A549 (cell line): ENCODE results near the gene ERICH2. TPM values are rescaled to one million over a fixed set of nuclear protein-coding genes. Genes with fewer than 3 reads are reported as not detected.

Experiments used
- ATAC-seq, 2 experiments: fragments of 200-7000 bp in 1 of 2; fragments of >200 bp in 1 of 2; cut with Nextera tagmentation in 1 of 2; cut with Tn5 transposase in 1 of 2; 3 replicates each; pipeline versions ENCODE4 v1.8.0 to v1.9.1; 2018 to 2020; ENCODE audit warnings: mild to moderate bottlenecking in 1 of 2, moderate library complexity in 1 of 2
- CTCF ChIA-PET: fragments of 300-600 bp; sonication (Branson Sonifier 250); formaldehyde crosslinking; extraction: SDS; loops from one replicate; lab custom pipeline; 2021; ENCODE audit warnings: antibody characterized with exemption, inconsistent platforms; lab: Yijun Ruan, JAX
- POLR2A ChIA-PET: fragments of 350-600 bp; formaldehyde crosslinking; extraction: SDS; loops from one replicate; lab custom pipeline; 2021; ENCODE audit warnings: antibody characterized with exemption, inconsistent platforms; lab: Yijun Ruan, JAX
- DNase-seq, 2 experiments: peaks; one replicate each; pipeline versions ENCODE4 v3.0.0 to v3.0.0-alpha.2; 2011 to 2016; ENCODE audit warnings: low read depth in 1 of 2, low spot score in 1 of 2
- FAIRE-seq: peaks from 2 replicates; lab custom pipeline; 2011; peaks lifted over from hg19 to GRCh38; lab: Jason Lieb, UNC
- H3K27ac ChIP-seq, 2 experiments: fragments of >200 bp; sonication (Bioruptor Twin); formaldehyde crosslinking; 3 replicates each; pipeline ENCODE4 v1.5.1; 2016 to 2017
- H3K4me1 ChIP-seq: fragments of >200 bp; sonication (Bioruptor Twin); formaldehyde crosslinking; 3 replicates; pipeline ENCODE4 v1.6.1; 2016
- H3K4me2 ChIP-seq: fragments of >200 bp; sonication (Bioruptor Twin); formaldehyde crosslinking; 3 replicates; pipeline ENCODE4 v1.6.1; 2016
- H3K4me3 ChIP-seq: fragments of >200 bp; sonication (Bioruptor Twin); formaldehyde crosslinking; 3 replicates; pipeline ENCODE4 v1.5.1; 2016
- H3K9me3 ChIP-seq: fragments of >200 bp; sonication (Bioruptor Twin); formaldehyde crosslinking; 3 replicates; pipeline ENCODE4 v1.6.1; 2016
- BCL3 ChIP-seq: fragments of >200 bp; sonication (Bioruptor Twin); formaldehyde crosslinking; IDR thresholded peaks from 3 replicates; pipeline ENCODE4 v1.6.1; 2016
- CBX8 ChIP-seq: fragments of 200-600 bp; sonication (generic); IDR thresholded peaks from 2 replicates; pipeline ENCODE4 v1.6.1; 2016
- CHD2 ChIP-seq: fragments of 150-350 bp; IDR thresholded peaks from 2 replicates; pipeline ENCODE4 v1.6.1; 2014; ENCODE audit warnings: low read length; ENCODE audit not compliant: partially characterized antibody
- CTCF ChIP-seq: fragments of >200 bp; sonication (Bioruptor Twin); formaldehyde crosslinking; IDR thresholded peaks from 3 replicates; pipeline ENCODE4 v1.5.1; 2016
- EHMT2 ChIP-seq: fragments of 200-600 bp; sonication (generic); IDR thresholded peaks from 2 replicates; pipeline ENCODE4 v1.6.1; 2016; ENCODE audit warnings: antibody characterized with exemption, low read depth, mild to moderate bottlenecking, moderate library complexity
- EP300 ChIP-seq, 2 experiments: fragments of >200 bp; sonication (Bioruptor Twin); formaldehyde crosslinking; IDR thresholded peaks; 2 replicates in 1 of 2; 3 replicates in 1 of 2; pipeline ENCODE4 v1.6.1; 2016 to 2017
- FOSB ChIP-seq: fragments of 250-450 bp; sonication (Bioruptor Pico); IDR thresholded peaks from 2 replicates; pipeline ENCODE4 v1.5.0; 2020; ENCODE audit warnings: mild to moderate bottlenecking, moderate library complexity
- FOSL2 ChIP-seq, 2 experiments: fragments of 450-650 bp in 1 of 2; fragments of >200 bp in 1 of 2; sonication (Bioruptor Twin) in 1 of 2; formaldehyde crosslinking; IDR thresholded peaks; 2 replicates each; pipeline versions ENCODE4 v1.5.0 to v1.6.1; 2016 to 2020; ENCODE audit warnings: mild to moderate bottlenecking in 1 of 2, moderate library complexity in 1 of 2
- FOXS1 ChIP-seq: fragments of 250-450 bp; sonication (Bioruptor Pico); IDR thresholded peaks from 2 replicates; pipeline ENCODE4 v1.5.0; 2020; ENCODE audit warnings: mild to moderate bottlenecking, moderate library complexity
- GATA3 ChIP-seq: IDR thresholded peaks from 2 replicates; pipeline ENCODE4 v1.6.1; 2012; ENCODE audit warnings: borderline replicate concordance
- HDAC2 ChIP-seq: fragments of 200-600 bp; sonication (generic); IDR thresholded peaks from 2 replicates; pipeline ENCODE4 v1.6.1; 2016
- JUN ChIP-seq, 2 experiments: fragments of >200 bp; sonication (Bioruptor Twin); formaldehyde crosslinking; IDR thresholded peaks; 2 replicates in 1 of 2; 3 replicates in 1 of 2; pipeline ENCODE4 v1.6.1; 2016 to 2017
- JUNB ChIP-seq: fragments of >200 bp; sonication (Bioruptor Twin); formaldehyde crosslinking; IDR thresholded peaks from 2 replicates; pipeline ENCODE4 v1.6.1; 2016
- MAFK ChIP-seq: fragments of 450-650 bp; IDR thresholded peaks from 2 replicates; pipeline ENCODE4 v1.6.1; 2014; ENCODE audit not compliant: partially characterized antibody
- MYC ChIP-seq: IDR thresholded peaks from 2 replicates; pipeline ENCODE4 v1.6.1; 2012; ENCODE audit warnings: mild to moderate bottlenecking, inconsistent platforms, low read length, improper control_type of control experiment, borderline replicate concordance
- NFE2L2 ChIP-seq: fragments of 150-350 bp; conservative IDR thresholded peaks from 2 replicates; pipeline ENCODE4 v1.6.1; 2014; ENCODE audit warnings: low read length
- RAD21 ChIP-seq, 2 experiments: fragments of >200 bp in 1 of 2; sonication (Bioruptor Twin) in 1 of 2; formaldehyde crosslinking in 1 of 2; IDR thresholded peaks in 1 of 2; conservative IDR thresholded peaks in 1 of 2; 2 replicates in 1 of 2; 3 replicates in 1 of 2; pipeline ENCODE4 v1.6.1; 2012 to 2018; ENCODE audit warnings: inconsistent platforms in 1 of 2
- RARB ChIP-seq: fragments of 250-450 bp; sonication (Bioruptor Pico); IDR thresholded peaks from 2 replicates; pipeline ENCODE4 v1.8.0; 2021; ENCODE audit warnings: mild to moderate bottlenecking, moderate library complexity
- SMC3 ChIP-seq: fragments of >200 bp; sonication (Bioruptor Twin); formaldehyde crosslinking; IDR thresholded peaks from 3 replicates; pipeline ENCODE4 v1.6.1; 2018; ENCODE audit warnings: inconsistent platforms
- ZNF302 ChIP-seq: fragments of 250-450 bp; sonication (Bioruptor Pico); IDR thresholded peaks from 2 replicates; pipeline ENCODE4 v1.9.0; 2021; ENCODE audit warnings: inconsistent platforms, mild to moderate bottlenecking, moderate library complexity
- ZSCAN20 ChIP-seq: fragments of 250-450 bp; sonication (Bioruptor Pico); IDR thresholded peaks from 2 replicates; pipeline ENCODE4 v1.8.0; 2022; ENCODE audit warnings: mild to moderate bottlenecking, moderate library complexity
- WGBS: methylation state at CpG from one replicate; pipeline ENCODE4 v1.1.6; 2017; ENCODE audit errors: missing lambda C conversion rate; 5-methylcytosine and 5-hydroxymethylcytosine counted together
- polyA plus RNA-seq, 4 experiments: library from polyadenylated mRNA; depleted of rRNA in 3 of 4; stranded (reverse); fragments of >200 nt; fragmentation: RNase III in 1 of 4; extraction: RNeasy Plus Mini Kit Qiagen cat#74134 plus additional on column Dnase treatment in 1 of 4; gene quantifications; 2 replicates in 3 of 4; 3 replicates in 1 of 4; pipeline ENCODE4 v1.2.3, GENCODE V29; 2011 to 2017
- TF ChIP-seq, protein P1 (sequence below): fragments of 150-350 bp; IDR thresholded peaks from 2 replicates; pipeline ENCODE4 v1.6.1; 2014; ENCODE audit warnings: low read depth, mild to moderate bottlenecking, low read length
- TF ChIP-seq, protein P2 (sequence below): fragments of >200 bp; sonication (Bioruptor Twin); formaldehyde crosslinking; IDR thresholded peaks from 2 replicates; pipeline ENCODE4 v1.6.1; 2016

ERICH2 gene
- polyA plus RNA-seq, 2 of the 4 experiments (the other 2 are of a cell fraction): not detected

DNA sequence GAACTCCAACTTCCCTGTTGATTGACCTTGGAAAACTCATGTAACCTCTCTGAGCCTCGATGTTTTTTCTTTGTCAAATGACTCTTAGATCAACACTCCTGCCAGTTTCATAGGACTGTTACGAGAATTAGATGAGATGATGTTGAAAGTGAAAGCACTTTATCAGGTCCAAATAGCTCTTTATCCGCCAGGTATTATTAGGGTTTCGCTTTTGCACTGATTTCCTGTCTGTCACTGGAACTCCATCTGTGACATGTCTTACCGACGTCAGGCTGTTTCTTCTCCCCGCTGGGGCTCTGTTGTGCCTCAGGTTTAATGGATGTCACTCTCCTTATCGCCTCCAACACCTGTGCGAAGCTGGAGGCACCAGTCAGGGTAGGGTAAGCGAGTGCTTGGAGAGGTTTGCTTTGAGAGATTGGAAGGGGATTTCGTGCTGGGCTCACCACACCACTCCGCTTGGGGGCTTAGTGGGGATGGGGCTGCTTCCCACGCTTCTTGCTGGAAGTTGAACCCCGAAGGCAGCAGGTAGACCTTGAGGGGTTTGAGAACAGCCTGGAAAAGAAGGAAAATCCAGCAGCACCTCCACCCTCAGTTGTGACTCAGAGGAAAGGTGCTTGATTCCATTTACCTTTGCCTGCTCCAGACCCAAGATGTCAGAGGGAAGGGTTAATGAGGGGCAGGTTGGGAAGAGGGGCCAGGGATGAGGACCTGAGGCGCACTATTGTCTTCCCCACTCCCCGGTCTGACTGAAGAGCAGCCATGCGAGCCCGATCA lies 50.8 kb downstream of the ERICH2 start:
- ChIA-PET POLR2A (no interaction called here), CTCF (interaction anchor here (1.5 to 2.8 kb wide), 6 partner anchors 8 to 1369 kb away, joined by 3 to 13 read pairs (median 10); no protein-coding TSS in a partner anchor)
- 41% methylated on average over 18 of the region's 18 CpGs for WGBS
- no peak for FAIRE-seq
- H3K4me1 ChIP-seq: peaks cover 41% of the 10 kb centered on the region
- peak overlapping the region; percentile 87 for H3K4me2 ChIP-seq
- H3K9me3 ChIP-seq: no peaks in the 10 kb centered on the region
- no peak for ATAC-seq
- no peak for DNase-seq
- no peak overlapping the region for H3K27ac ChIP-seq
- H3K4me3 ChIP-seq: peak overlapping the region; percentile 10; the same call in 1 of the 3 replicates
- no peak for TF ChIP-seq JUN (IDR thresholded peaks at IDR 0.05)
- no peak for TF ChIP-seq ZSCAN20 (CRISPR knock-in tag)
- TF ChIP-seq CBX8: no peak
- no peak for TF ChIP-seq RARB (CRISPR knock-in tag)
- TF ChIP-seq FOSB (CRISPR knock-in tag): no peak
- TF ChIP-seq MYC: no peak
- no peak for TF ChIP-seq NFE2L2

- DNase-seq (no peak), FAIRE-seq (no peak), ATAC-seq (peak in 1 of 2 experiments; percentile 2; a peak in 1 of 6 replicates)
- no peaks in the 10 kb centered on the region for H3K9me3 ChIP-seq
- TF ChIP-seq ZNF302 (CRISPR knock-in tag) (no peak), BCL3 (no peak), SMC3 (no peak), MAFK (no peak)
- ChIA-PET POLR2A (no interaction called here), CTCF (interaction anchor here (1.0 to 2.4 kb wide), 11 partner anchors 8 to 1370 kb away, joined by 3 to 13 read pairs (median 3); no protein-coding TSS in a partner anchor)
- H3K4me2 ChIP-seq: peak overlapping the region; percentile 87
- peaks cover 36% of the 10 kb centered on the region for H3K4me1 ChIP-seq
- no peak overlapping the region for H3K27ac ChIP-seq
- WGBS: 14% methylated on average over 28 of the region's 40 CpGs
- H3K4me3 ChIP-seq: peak overlapping the region; percentile 37
Observed at GRCh38 chr2:170821531-170822289, 51.5 kb downstream of the ERICH2 start.

DNA sequence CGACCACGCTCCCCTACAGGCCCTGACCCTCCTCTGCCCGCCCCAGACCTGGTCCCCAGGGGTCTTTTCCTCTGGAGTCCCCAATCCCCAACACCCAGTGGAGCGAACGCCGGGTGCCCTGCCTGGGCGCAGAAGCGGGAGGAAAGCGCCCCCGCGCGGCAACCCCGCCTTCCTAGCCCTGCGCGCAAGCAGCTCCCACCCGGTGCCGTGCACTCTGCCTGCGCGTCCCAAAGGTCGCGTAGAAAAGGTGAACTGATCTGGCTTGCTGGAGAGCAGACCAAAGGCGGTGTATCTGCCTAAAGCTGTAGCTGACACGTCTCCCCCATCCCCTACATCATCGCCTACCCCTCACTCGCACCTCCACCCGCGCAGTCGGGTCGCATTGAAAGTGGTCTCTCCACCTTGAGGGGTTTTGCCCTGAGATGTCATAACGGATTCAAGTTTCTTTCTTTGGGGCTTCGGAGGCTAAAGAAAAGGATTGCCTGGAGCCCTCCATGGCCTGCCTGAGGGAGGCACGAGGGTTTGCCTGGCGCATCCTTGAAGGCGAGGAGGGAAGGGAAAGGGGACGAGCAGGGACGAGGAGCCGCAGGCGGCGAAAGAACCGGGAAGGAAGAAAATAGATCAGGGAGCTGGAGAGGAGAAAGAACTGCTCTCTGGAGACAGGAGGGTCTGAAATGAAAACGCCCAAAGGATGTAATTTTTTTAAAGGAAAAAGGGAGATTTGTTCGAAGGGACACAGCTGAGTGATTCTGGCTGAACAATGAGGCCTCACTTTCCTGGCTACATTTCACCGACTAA lies 52.3 kb downstream of the ERICH2 start:
- DNase-seq (peak in 1 of 2 experiments; percentile 37), FAIRE-seq (no peak), ATAC-seq (peak in 1 of 2 experiments; percentile 71; a peak in 3 of 6 replicates)
- no peak overlapping the region for H3K27ac ChIP-seq
- CTCF ChIA-PET: interaction anchor here (0.7 to 2.4 kb wide), 18 partner anchors 9 to 1371 kb away, joined by 3 to 13 read pairs (median 3); no protein-coding TSS in a partner anchor
- peak overlapping the region; percentile 87 for H3K4me2 ChIP-seq
- H3K4me3 ChIP-seq: peak overlapping the region; percentile 37
- peaks cover 36% of the 10 kb centered on the region for H3K4me1 ChIP-seq
- TF ChIP-seq EP300 (IDR thresholded peaks at IDR 0.05) (no peak), CHD2 (no peak), FOSL2 (IDR thresholded peaks at IDR 0.05) (no peak), FOSL2 (CRISPR knock-in tag; IDR thresholded peaks at IDR 0.05) (no peak), MAFK (no peak), GATA3 (no peak), JUNB (no peak), CTCF (peak; percentile 43), HDAC2 (0 out of 2 replicates have a peak, but pooled peaks have one; percentile 19), FOXS1 (CRISPR knock-in tag) (no peak), EHMT2 (no peak), RAD21 (conservative IDR thresholded peaks at IDR 0.05 in 1 of 2, IDR thresholded peaks at IDR 0.05 in 1 of 2) (peak in 1 of 2 experiments; percentile 31; a peak in 3 of 5 replicates)
- TF ChIP-seq, protein P1, sequence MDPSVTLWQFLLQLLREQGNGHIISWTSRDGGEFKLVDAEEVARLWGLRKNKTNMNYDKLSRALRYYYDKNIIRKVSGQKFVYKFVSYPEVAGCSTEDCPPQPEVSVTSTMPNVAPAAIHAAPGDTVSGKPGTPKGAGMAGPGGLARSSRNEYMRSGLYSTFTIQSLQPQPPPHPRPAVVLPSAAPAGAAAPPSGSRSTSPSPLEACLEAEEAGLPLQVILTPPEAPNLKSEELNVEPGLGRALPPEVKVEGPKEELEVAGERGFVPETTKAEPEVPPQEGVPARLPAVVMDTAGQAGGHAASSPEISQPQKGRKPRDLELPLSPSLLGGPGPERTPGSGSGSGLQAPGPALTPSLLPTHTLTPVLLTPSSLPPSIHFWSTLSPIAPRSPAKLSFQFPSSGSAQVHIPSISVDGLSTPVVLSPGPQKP: no peak
- TF ChIP-seq, protein P2, sequence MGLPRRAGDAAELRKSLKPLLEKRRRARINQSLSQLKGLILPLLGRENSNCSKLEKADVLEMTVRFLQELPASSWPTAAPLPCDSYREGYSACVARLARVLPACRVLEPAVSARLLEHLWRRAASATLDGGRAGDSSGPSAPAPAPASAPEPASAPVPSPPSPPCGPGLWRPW: no peak
- H3K9me3 ChIP-seq: no peaks in the 10 kb centered on the region
- 26% methylated on average over 25 of the region's 43 CpGs for WGBS
- POLR2A ChIA-PET: no interaction called here
